ENCODE data around the gene MAGEA12. TPM values are rescaled to one million over a fixed set of nuclear protein-coding genes. Genes with fewer than 3 reads are reported as not detected.
"Not testable (repeated sequence)": the region's sequence is repeated elsewhere in the genome, so short reads cannot be mapped to it uniquely, and the experiment has no call there.

The MAGEA12 gene
- total RNA-seq, 1 donor from 2014 or later, result not detected

DNA sequence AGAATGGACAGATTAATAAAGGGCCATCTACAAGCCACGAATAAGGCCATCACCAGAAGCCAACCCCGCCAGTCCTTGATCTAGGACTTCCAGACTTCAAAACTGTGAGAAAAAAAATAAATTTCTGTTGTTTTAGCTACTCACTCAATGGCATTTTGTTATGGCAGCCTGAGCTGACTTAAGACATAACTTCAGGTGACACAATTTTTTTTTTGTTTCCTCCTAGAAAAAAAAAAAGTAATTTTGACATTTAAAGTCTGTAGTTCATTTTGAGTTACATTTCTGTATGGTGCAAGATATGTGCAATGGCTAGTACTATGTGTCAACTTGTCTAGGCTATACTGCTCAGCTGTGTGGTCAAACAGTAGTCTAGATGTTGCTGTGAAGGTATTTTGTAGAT lies 25.4 kb downstream of the MAGEA12 start, which contains the start of gene CSAG3:
Gene CSAG3 (plus strand): TSS at position 301 of the 400 bp plus-strand sequence.
- CTCF ChIA-PET; H3K36me3 Mint-ChIP-seq (ENCODE audit: low read depth); H3K9me3 Mint-ChIP-seq; H3K4me1 Mint-ChIP-seq; ATAC-seq (ENCODE audit: low read depth); H3K27ac Mint-ChIP-seq; H3K27me3 Mint-ChIP-seq; POLR2A ChIA-PET; DNase-seq; intact Hi-C loops (cut with micrococcal nuclease); H3K4me3 Mint-ChIP-seq: not testable (repeated sequence)

GRCh38 chrX:152759544-152759943 lies 26.0 kb downstream of the MAGEA12 start:
- CTCF ChIA-PET; H3K4me1 Mint-ChIP-seq; H3K36me3 Mint-ChIP-seq (ENCODE audit: low read depth); ATAC-seq (ENCODE audit: low read depth); H3K9me3 Mint-ChIP-seq; H3K27ac Mint-ChIP-seq; POLR2A ChIA-PET; H3K27me3 Mint-ChIP-seq; H3K4me3 Mint-ChIP-seq; DNase-seq; intact Hi-C loops (cut with micrococcal nuclease): not testable (repeated sequence)

- H3K4me3 Mint-ChIP-seq; DNase-seq; ATAC-seq (ENCODE audit: low read depth); H3K4me1 Mint-ChIP-seq; H3K9me3 Mint-ChIP-seq; H3K36me3 Mint-ChIP-seq (ENCODE audit: low read depth); CTCF ChIA-PET; POLR2A ChIA-PET; intact Hi-C loops (cut with micrococcal nuclease); H3K27ac Mint-ChIP-seq; H3K27me3 Mint-ChIP-seq: not testable (repeated sequence)
Measured at GRCh38 chrX:152761582-152761981, 28.0 kb downstream of the MAGEA12 start.

DNA sequence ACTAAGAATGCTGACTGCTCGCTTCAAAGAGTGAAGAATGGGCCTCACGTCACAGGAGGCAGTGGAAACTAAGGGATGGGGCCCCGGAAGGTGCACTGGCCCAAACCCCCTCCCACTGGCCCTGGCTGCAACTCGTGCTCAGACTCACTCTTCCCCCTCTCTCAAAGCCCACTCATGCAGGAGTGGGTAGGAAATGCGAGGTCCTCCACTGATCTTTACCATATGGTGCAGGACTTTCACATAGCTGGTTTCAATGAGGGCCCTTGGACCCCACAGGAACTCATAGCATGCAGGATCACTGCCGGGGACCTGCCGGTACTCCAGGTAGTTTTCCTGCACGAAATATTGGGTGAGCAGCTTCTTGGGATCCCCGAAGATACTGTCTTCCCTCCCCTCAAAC lies 33.0 kb downstream of the MAGEA12 start:
- POLR2A ChIA-PET, result not testable (repeated sequence)

GRCh38 chrX:152769549-152770289 lies 36.2 kb downstream of the MAGEA12 start, which contains the start of gene MAGEA6:
TSS of gene MAGEA6 (minus strand) at chrX:152769689. CDS start at chrX:152767650, 2,039 bp downstream.
- H3K4me3 Mint-ChIP-seq; DNase-seq; H3K27me3 Mint-ChIP-seq; H3K27ac Mint-ChIP-seq; ATAC-seq (ENCODE audit: low read depth); intact Hi-C loops (cut with micrococcal nuclease); H3K36me3 Mint-ChIP-seq (ENCODE audit: low read depth); POLR2A ChIA-PET; H3K9me3 Mint-ChIP-seq; H3K4me1 Mint-ChIP-seq; CTCF ChIA-PET: not testable (repeated sequence)

More for the DNA sequence above, 33.0 kb downstream of the MAGEA12 start:
- H3K9me3 Mint-ChIP-seq; ATAC-seq (ENCODE audit: low read depth); H3K4me1 Mint-ChIP-seq; H3K27me3 Mint-ChIP-seq; DNase-seq; H3K36me3 Mint-ChIP-seq (ENCODE audit: low read depth); H3K4me3 Mint-ChIP-seq; CTCF ChIA-PET; H3K27ac Mint-ChIP-seq; intact Hi-C loops (cut with micrococcal nuclease): not testable (repeated sequence)

GRCh38 chrX:152787062-152787461 lies 53.5 kb downstream of the MAGEA12 start:
- H3K27ac Mint-ChIP-seq; H3K36me3 Mint-ChIP-seq (ENCODE audit: low read depth); DNase-seq; ATAC-seq (ENCODE audit: low read depth); H3K27me3 Mint-ChIP-seq; POLR2A ChIA-PET; H3K4me1 Mint-ChIP-seq; intact Hi-C loops (cut with micrococcal nuclease); H3K9me3 Mint-ChIP-seq; H3K4me3 Mint-ChIP-seq; CTCF ChIA-PET: not testable (repeated sequence)

Other genes starting within 250 kb of the MAGEA12 start
- gene GABRQ, start 95.9 kb upstream of the MAGEA12 start, total RNA-seq, result not detected in 2 replicates
- not detected in 2 replicates for gene MAGEA3, start 35.0 kb upstream of the MAGEA12 start, total RNA-seq
- not detected in 2 replicates for gene CSAG2, start 24.5 kb upstream of the MAGEA12 start, total RNA-seq
- gene MAGEA2B, start 19.1 kb upstream of the MAGEA12 start, total RNA-seq, result not detected in 2 replicates
- not detected in 2 replicates for gene CSAG1, start within 50 bp of the MAGEA12 start, total RNA-seq
- gene MAGEA2, start 20.1 kb downstream of the MAGEA12 start, total RNA-seq, result not detected in 2 replicates
- not detected in 2 replicates for gene CSAG3, start 25.5 kb downstream of the MAGEA12 start, total RNA-seq
- gene MAGEA6, start 35.9 kb downstream of the MAGEA12 start, total RNA-seq, result not detected in 2 replicates
- gene CETN2, start 97.0 kb downstream of the MAGEA12 start, total RNA-seq, result 13.3 and 16.1 TPM in 2 replicates
- 17.8 and 18.4 TPM in 2 replicates for gene NSDHL, start 97.3 kb downstream of the MAGEA12 start, total RNA-seq
- gene ZNF185, start 164.3 kb downstream of the MAGEA12 start, total RNA-seq, result 0.75 and 0.81 TPM in 2 replicates